GM12875 (cell line): ENCODE data around the gene SH3D19.

Experiments used
- H3K4me3 ChIP-seq: one replicate; pipeline ENCODE4 v1.5.1; 2011; ENCODE audit warnings: low read depth, low read length, control low read depth
- TF ChIP-seq, protein P1 (sequence below): IDR thresholded peaks from 2 replicates; pipeline ENCODE4 v1.5.1; 2011; ENCODE audit warnings: low read depth, mild to moderate bottlenecking, control low read depth, inconsistent platforms, low read length, moderate library complexity, borderline replicate concordance; ENCODE audit not compliant: insufficient read depth

The SH3D19 gene, protein sequence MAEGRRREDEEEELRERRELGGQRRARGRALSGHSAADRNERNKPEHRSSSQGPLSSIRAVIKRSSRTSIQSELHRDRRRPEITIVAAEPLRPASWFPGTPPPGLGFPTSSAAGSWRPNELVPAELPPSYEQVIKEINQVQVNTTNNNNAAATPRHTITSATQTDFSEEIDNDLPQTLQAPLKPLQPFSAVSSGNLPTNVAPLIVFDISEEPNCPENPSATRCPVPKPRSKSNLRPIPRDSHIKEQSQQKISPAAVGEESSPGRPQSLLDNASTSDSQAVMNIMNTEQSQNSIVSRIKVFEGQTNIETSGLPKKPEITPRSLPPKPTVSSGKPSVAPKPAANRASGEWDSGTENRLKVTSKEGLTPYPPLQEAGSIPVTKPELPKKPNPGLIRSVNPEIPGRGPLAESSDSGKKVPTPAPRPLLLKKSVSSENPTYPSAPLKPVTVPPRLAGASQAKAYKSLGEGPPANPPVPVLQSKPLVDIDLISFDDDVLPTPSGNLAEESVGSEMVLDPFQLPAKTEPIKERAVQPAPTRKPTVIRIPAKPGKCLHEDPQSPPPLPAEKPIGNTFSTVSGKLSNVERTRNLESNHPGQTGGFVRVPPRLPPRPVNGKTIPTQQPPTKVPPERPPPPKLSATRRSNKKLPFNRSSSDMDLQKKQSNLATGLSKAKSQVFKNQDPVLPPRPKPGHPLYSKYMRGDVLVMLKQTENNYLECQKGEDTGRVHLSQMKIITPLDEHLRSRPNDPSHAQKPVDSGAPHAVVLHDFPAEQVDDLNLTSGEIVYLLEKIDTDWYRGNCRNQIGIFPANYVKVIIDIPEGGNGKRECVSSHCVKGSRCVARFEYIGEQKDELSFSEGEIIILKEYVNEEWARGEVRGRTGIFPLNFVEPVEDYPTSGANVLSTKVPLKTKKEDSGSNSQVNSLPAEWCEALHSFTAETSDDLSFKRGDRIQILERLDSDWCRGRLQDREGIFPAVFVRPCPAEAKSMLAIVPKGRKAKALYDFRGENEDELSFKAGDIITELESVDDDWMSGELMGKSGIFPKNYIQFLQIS

DNA sequence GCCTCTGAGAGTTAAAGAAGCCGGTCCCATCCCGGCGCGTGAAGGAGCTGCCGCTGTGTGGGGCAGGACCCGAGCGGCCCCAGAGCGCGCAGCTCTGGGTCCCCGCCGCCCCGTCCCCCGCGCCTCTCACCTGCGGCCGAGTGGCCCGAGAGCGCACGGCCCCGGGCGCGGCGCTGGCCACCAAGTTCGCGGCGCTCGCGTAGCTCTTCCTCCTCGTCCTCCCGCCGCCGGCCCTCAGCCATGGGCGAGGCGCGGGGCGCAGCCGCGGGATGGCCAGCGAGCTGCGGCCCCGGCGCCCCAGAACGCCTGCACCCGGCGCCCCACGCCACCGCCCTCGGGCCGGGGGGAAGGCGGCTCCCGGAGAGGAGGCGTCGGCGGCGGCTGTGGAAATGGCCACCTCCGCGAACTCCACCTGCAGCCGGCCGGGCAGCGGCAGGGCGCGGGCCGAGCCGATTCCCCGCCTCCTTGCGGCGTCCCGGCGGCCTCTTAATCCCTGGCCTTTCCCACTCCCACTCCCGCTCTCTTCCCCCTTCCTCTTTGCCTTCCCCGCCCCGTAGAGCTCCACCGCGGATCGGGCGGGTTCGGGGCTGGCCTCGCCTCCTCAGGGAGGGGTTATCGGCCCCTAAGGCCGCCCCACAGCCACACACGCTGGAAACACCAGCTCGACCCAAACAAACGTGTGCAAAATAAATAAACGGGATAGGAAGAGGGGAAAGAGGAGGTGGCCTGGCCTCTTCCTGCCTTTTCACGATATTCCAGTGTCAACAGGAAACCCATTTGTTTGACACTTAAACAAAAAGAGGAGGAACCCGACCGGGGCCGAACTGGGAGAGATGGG, at the start of gene SH3D19:
Gene SH3D19 (minus strand): TSS at position 495 of the 838 bp plus-strand sequence. CDS start 253 bp downstream, at position 242.
- H3K4me3 ChIP-seq = no peak within 1 kb of the TSS
- TF ChIP-seq, protein P1, sequence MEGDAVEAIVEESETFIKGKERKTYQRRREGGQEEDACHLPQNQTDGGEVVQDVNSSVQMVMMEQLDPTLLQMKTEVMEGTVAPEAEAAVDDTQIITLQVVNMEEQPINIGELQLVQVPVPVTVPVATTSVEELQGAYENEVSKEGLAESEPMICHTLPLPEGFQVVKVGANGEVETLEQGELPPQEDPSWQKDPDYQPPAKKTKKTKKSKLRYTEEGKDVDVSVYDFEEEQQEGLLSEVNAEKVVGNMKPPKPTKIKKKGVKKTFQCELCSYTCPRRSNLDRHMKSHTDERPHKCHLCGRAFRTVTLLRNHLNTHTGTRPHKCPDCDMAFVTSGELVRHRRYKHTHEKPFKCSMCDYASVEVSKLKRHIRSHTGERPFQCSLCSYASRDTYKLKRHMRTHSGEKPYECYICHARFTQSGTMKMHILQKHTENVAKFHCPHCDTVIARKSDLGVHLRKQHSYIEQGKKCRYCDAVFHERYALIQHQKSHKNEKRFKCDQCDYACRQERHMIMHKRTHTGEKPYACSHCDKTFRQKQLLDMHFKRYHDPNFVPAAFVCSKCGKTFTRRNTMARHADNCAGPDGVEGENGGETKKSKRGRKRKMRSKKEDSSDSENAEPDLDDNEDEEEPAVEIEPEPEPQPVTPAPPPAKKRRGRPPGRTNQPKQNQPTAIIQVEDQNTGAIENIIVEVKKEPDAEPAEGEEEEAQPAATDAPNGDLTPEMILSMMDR = no peak

DNA sequence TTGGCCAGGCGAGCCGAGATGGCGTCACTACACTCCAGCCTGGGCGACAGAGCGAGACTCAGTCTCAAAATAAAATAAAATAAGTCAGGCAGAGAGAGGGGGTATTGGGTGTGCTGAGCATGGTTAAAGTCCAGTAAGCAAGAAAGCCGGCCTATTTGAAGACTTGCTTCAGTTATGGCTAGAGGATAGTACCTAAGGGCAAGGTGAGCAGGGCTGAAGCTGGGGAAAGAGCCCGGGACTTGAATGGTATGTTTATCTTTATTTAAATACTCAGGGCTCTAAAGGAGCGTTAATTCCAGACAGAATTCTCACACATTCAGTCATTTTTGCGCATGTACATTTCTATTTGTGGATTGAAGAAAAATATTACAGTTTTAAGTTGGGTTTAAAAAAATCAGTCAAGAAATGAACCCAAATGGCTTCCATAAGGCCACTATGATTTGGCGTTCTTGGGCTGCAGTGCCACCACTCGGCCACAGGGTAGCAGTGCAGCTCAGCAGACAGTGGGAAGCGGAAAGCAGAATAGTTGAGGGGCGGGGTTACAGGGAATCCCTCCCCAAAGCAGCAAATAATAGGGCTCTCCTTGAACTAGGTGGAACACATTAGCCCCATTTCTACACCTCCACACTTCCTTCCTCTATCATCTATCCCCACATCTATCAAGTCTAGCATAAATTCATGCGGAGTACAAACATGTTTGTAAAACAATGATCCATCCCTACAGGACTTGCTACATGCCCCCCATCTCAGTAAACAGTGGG, 37.2 kb upstream of the SH3D19 start:
- H3K4me3 ChIP-seq = no peak overlapping the region
- TF ChIP-seq, protein P1 = peak; percentile 95

DNA sequence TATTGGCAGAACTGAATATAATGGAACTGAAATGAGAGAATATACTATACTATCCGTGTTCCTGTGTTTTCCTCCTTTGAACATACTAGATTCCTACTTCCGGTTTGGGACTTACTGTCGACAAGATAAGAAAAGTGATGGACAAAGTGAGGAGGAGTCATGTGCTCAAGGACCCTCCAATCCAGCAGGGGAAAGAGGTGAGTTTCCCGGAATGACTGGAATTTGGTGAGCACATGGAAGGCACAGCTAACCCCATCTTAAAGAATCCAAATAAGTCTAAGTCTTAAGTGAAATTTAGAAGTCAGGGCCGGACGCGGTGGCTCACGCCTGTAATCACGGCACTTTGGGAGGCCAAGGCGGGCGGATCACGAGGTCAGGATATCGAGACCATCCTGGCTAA, 36.6 kb upstream of the SH3D19 start:
- TF ChIP-seq, protein P1 = no peak
- H3K4me3 ChIP-seq = no peak overlapping the region

DNA sequence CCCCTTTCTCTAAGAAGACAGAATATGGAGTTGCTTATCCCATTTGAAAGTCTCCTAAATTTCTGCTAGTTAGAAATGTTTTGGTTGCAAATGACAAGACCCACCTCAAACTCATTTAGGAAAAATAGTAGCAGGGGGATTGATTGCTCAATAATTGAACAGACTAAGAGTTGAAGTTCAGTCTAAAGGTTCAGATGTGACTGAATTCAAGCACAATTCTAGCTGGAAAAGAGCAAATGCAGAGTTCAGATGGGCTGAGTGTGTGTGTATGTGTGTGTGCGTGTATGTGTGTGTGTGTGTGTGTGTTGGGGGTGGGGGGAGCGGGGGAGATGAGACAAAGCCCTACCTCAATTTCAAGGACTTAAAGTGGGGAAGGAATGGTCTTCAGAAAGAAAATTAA, 35.7 kb upstream of the SH3D19 start:
- TF ChIP-seq, protein P1 = no peak
- no peak overlapping the region for H3K4me3 ChIP-seq

DNA sequence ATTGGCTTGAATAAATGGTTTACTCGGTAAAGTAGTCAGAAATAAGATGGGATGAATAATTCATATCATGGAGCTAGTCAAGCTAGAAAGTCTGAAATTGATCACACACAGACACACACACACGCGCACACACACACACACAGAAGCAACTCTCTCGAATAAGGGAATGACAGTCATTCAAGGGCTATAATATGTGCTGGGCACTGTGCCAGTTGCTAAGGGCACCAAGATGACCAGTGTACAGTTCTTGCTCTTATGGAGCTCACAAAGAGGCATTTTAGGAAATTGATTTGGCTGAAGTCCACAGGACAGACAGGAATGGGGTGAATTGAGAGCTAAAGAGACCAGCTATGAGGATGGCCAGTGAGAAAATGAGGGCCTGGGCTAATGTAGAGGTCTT, 34.2 kb upstream of the SH3D19 start:
- no peak overlapping the region for H3K4me3 ChIP-seq
- TF ChIP-seq, protein P1 = no peak

DNA sequence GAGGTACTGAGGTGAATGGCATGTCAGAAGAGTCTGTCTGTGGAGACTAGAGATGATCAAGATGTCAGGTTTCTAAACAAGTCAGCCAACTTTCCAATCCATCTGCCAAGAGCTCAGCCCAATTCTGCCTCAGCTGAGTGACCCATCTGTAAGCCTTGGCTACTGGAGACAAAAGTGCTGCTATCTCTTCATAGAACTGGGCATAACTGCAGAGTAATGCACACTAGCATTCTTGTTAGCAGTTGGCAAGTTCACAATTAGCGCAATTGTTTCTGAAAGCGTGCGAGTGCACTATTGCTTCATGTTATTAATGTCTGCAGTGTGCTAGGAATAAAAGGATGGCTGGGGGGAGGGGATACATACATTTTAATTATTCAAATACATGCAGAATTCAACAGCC, 32.9 kb upstream of the SH3D19 start:
- TF ChIP-seq, protein P1 = no peak
- no peak overlapping the region for H3K4me3 ChIP-seq
